Liver (tissue), 9 donors: Measurements from ENCODE around the gene FAM13C. TPM values are rescaled to one million over a fixed set of nuclear protein-coding genes. Genes with fewer than 3 reads are reported as not detected.

Experiments used
- DNase-seq: peaks from one replicate; pipeline ENCODE4 v3.0.0-alpha.2; 2017; ENCODE audit warnings: low spot score
- H3K27ac ChIP-seq, 2 donors: one replicate each; pipeline ENCODE4 v1.7.0; 2013; ENCODE audit warnings: inconsistent platforms in 2 of 2, low read length in 2 of 2, control low read depth in 1 of 2, low read depth in 1 of 2, mild to moderate bottlenecking in 1 of 2
- H3K27me3 ChIP-seq, 4 donors: one replicate each; pipeline versions ENCODE4 v1.6.1 to v1.7.0; 2013; ENCODE audit warnings: low read length in 3 of 4, inconsistent platforms in 1 of 4, mild to moderate bottlenecking in 1 of 4, moderate library complexity in 1 of 4; ENCODE audit not compliant: control insufficient read depth in 4 of 4, insufficient read depth in 4 of 4
- H3K36me3 ChIP-seq, 4 donors: one replicate each; pipeline versions ENCODE4 v1.6.1 to v1.7.0; 2013; ENCODE audit warnings: low read length in 3 of 4, mild to moderate bottlenecking in 3 of 4, low read depth in 1 of 4, moderate library complexity in 1 of 4; ENCODE audit not compliant: control insufficient read depth in 4 of 4, insufficient read depth in 3 of 4
- H3K4me1 ChIP-seq, 4 donors: one replicate each; pipeline versions ENCODE4 v1.6.1 to v1.7.0; 2013; ENCODE audit warnings: low read length in 3 of 4, mild to moderate bottlenecking in 3 of 4, moderate library complexity in 1 of 4; ENCODE audit not compliant: control insufficient read depth in 4 of 4, insufficient read depth in 4 of 4
- H3K4me3 ChIP-seq, 3 donors: one replicate each; pipeline versions ENCODE4 v1.6.1 to v1.7.0; 2013; ENCODE audit warnings: low read length in 3 of 3, control low read depth in 1 of 3, low read depth in 1 of 3, mild to moderate bottlenecking in 1 of 3
- H3K9ac ChIP-seq, 2 donors: one replicate each; pipeline ENCODE4 v1.7.0; 2013; ENCODE audit warnings: low read length in 2 of 2, mild to moderate bottlenecking in 2 of 2, moderate library complexity in 2 of 2, control low read depth in 1 of 2, low read depth in 1 of 2
- H3K9me3 ChIP-seq, 4 donors: one replicate each; pipeline versions ENCODE4 v1.6.1 to v1.7.0; 2013; ENCODE audit warnings: low read length in 3 of 4; ENCODE audit not compliant: control insufficient read depth in 4 of 4
- ATF3 ChIP-seq: IDR thresholded peaks from 2 replicates; pipeline ENCODE4 v1.6.1; 2016; ENCODE audit warnings: antibody characterized with exemption
- EGR1 ChIP-seq, 2 donors: IDR thresholded peaks; 2 replicates each; pipeline ENCODE4 v1.6.1; 2016 to 2018; ENCODE audit warnings: antibody characterized with exemption in 2 of 2, low read depth in 2 of 2
- FOXA1 ChIP-seq: IDR thresholded peaks from 2 replicates; pipeline ENCODE4 v1.6.1; 2016; ENCODE audit warnings: antibody characterized with exemption
- FOXA2 ChIP-seq: IDR thresholded peaks from 2 replicates; pipeline ENCODE4 v1.6.1; 2016; ENCODE audit warnings: antibody characterized with exemption
- GABPA ChIP-seq, 2 donors: IDR thresholded peaks in 1 of 2; conservative IDR thresholded peaks in 1 of 2; 2 replicates each; pipeline ENCODE4 v1.6.1; 2016; ENCODE audit warnings: antibody characterized with exemption in 2 of 2, mild to moderate bottlenecking in 1 of 2, moderate library complexity in 1 of 2
- HNF4G ChIP-seq: IDR thresholded peaks from 2 replicates; pipeline ENCODE4 v1.6.1; 2016; ENCODE audit warnings: antibody characterized with exemption
- JUND ChIP-seq, 2 donors: IDR thresholded peaks; 2 replicates each; pipeline ENCODE4 v1.6.1; 2016; ENCODE audit warnings: antibody characterized with exemption in 2 of 2
- MAX ChIP-seq: IDR thresholded peaks from 2 replicates; pipeline ENCODE4 v1.6.1; 2016; ENCODE audit warnings: antibody characterized with exemption
- NR2F2 ChIP-seq: IDR thresholded peaks from 2 replicates; pipeline ENCODE4 v1.6.1; 2016; ENCODE audit warnings: antibody characterized with exemption
- RAD21 ChIP-seq, 2 donors: IDR thresholded peaks; 2 replicates each; pipeline ENCODE4 v1.6.1; 2016; ENCODE audit warnings: antibody characterized with exemption in 2 of 2, mild to moderate bottlenecking in 2 of 2
- REST ChIP-seq: IDR thresholded peaks from 2 replicates; pipeline ENCODE4 v1.6.1; 2016; ENCODE audit warnings: antibody characterized with exemption, mild to moderate bottlenecking
- RXRA ChIP-seq, 2 donors: IDR thresholded peaks; 2 replicates each; pipeline ENCODE4 v1.6.1; 2017 to 2018; ENCODE audit warnings: antibody characterized with exemption in 2 of 2, mild to moderate bottlenecking in 1 of 2
- SP1 ChIP-seq: IDR thresholded peaks from 2 replicates; pipeline ENCODE4 v1.6.1; 2018; ENCODE audit warnings: antibody characterized with exemption, mild to moderate bottlenecking
- TAF1 ChIP-seq: conservative IDR thresholded peaks from 2 replicates; pipeline ENCODE4 v1.6.1; 2016; ENCODE audit warnings: antibody characterized with exemption, mild to moderate bottlenecking
- YY1 ChIP-seq: IDR thresholded peaks from 2 replicates; pipeline ENCODE4 v1.6.1; 2016; ENCODE audit warnings: antibody characterized with exemption, mild to moderate bottlenecking
- WGBS: extraction: QIAGEN DNeasy Blood & Tissue Kit; methylation state at CpG from one replicate; pipeline ENCODE4 v1.1.7; 2013; 5-methylcytosine and 5-hydroxymethylcytosine counted together
- polyA plus RNA-seq, 2 donors: library from polyadenylated mRNA; stranded (reverse) in 1 of 2; unstranded in 1 of 2; fragments of 200-250 nt in 1 of 2; fragments of >200 nt in 1 of 2; fragmentation: Nextera tagmentation in 1 of 2; extraction: Ambion mirVana in 1 of 2; gene quantifications; one replicate each; pipeline versions ENCODE4 v1.2.1 to v1.2.3, GENCODE V29; 2013 to 2015
- total RNA-seq, 2 donors: library from RNA; depleted of rRNA; stranded (reverse); fragments of >200 nt; gene quantifications; one replicate each; pipeline ENCODE4 v1.2.3, GENCODE V29; 2014
- TF ChIP-seq, protein P1 (sequence below): IDR thresholded peaks from 2 replicates; pipeline ENCODE4 v1.6.1; 2016; ENCODE audit warnings: antibody characterized with exemption
- TF ChIP-seq, protein P2 (sequence below): fragments of 150-350 bp; IDR thresholded peaks from 2 replicates; pipeline ENCODE4 v1.5.1; 2017; ENCODE audit warnings: improper control_type of control experiment, low read depth, low read length; ENCODE audit not compliant: missing input control
- donor health status: healthy.
- donor health status: healthy.
- donor health status: healthy.
- donor health status: healthy.
- donor health status: healthy.

The FAM13C gene
- total and polyA plus RNA-seq, 4 donors, result 0.87 to 2.4 (median 2.1) TPM

DNA sequence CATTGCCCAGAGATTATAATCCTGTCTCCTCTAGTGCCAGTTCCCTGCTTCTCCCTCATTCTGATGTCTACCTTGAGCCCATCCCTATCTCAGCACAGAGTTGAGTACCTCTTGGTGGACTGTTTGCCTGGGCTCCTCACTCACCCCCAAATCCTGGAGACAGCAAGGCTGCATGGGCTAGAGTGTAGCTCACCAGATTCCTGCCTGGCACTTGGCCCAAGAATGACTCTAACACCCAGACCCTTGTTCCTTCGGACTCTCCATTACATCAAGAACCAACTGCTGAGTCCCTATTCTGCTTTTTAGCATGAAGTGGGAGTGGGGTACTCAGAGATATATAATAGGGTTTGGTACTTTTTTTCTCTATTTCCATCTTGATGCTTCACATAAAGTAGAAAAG is 22.1 kb downstream of the FAM13C start:
- 97% methylated on average over 1 of the region's 1 CpG for WGBS
- no peak for DNase-seq
- no peak overlapping the region for H3K27ac ChIP-seq
- no peaks in the 10 kb centered on the region for H3K27me3 ChIP-seq
- H3K36me3 ChIP-seq, result no peaks in the 10 kb centered on the region
- no peak for TF ChIP-seq RAD21 (IDR thresholded peaks at IDR 0.05)
- no peak for TF ChIP-seq HNF4G
- no peak for TF ChIP-seq FOXA2
- TF ChIP-seq FOXA1, result no peak
- TF ChIP-seq MAX, result no peak
- no peak for TF ChIP-seq EGR1 (IDR thresholded peaks at IDR 0.05; ENCODE audit: low read depth in 2 of 2)
- TF ChIP-seq, protein P1, sequence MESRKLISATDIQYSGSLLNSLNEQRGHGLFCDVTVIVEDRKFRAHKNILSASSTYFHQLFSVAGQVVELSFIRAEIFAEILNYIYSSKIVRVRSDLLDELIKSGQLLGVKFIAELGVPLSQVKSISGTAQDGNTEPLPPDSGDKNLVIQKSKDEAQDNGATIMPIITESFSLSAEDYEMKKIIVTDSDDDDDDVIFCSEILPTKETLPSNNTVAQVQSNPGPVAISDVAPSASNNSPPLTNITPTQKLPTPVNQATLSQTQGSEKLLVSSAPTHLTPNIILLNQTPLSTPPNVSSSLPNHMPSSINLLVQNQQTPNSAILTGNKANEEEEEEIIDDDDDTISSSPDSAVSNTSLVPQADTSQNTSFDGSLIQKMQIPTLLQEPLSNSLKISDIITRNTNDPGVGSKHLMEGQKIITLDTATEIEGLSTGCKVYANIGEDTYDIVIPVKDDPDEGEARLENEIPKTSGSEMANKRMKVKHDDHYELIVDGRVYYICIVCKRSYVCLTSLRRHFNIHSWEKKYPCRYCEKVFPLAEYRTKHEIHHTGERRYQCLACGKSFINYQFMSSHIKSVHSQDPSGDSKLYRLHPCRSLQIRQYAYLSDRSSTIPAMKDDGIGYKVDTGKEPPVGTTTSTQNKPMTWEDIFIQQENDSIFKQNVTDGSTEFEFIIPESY, result no peak
- TF ChIP-seq, protein P2, sequence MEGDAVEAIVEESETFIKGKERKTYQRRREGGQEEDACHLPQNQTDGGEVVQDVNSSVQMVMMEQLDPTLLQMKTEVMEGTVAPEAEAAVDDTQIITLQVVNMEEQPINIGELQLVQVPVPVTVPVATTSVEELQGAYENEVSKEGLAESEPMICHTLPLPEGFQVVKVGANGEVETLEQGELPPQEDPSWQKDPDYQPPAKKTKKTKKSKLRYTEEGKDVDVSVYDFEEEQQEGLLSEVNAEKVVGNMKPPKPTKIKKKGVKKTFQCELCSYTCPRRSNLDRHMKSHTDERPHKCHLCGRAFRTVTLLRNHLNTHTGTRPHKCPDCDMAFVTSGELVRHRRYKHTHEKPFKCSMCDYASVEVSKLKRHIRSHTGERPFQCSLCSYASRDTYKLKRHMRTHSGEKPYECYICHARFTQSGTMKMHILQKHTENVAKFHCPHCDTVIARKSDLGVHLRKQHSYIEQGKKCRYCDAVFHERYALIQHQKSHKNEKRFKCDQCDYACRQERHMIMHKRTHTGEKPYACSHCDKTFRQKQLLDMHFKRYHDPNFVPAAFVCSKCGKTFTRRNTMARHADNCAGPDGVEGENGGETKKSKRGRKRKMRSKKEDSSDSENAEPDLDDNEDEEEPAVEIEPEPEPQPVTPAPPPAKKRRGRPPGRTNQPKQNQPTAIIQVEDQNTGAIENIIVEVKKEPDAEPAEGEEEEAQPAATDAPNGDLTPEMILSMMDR, result no peak
- no peak for TF ChIP-seq GABPA (IDR thresholded peaks at IDR 0.05 in 1 of 2, conservative IDR thresholded peaks at IDR 0.05 in 1 of 2)
- TF ChIP-seq REST, result no peak
- no peak for TF ChIP-seq NR2F2
- TF ChIP-seq RXRA (IDR thresholded peaks at IDR 0.05), result no peak
- no peak for TF ChIP-seq ATF3
- TF ChIP-seq JUND (IDR thresholded peaks at IDR 0.05), result no peak
- TF ChIP-seq YY1, result no peak
- TF ChIP-seq SP1, result no peak
- no peak overlapping the region for H3K4me3 ChIP-seq
- no peak overlapping the region for H3K9ac ChIP-seq
- peaks cover 0 to 4% (median 2%) of the 10 kb centered on the region in 4 donors for H3K4me1 ChIP-seq
- H3K9me3 ChIP-seq, result no peaks in the 10 kb centered on the region

DNA sequence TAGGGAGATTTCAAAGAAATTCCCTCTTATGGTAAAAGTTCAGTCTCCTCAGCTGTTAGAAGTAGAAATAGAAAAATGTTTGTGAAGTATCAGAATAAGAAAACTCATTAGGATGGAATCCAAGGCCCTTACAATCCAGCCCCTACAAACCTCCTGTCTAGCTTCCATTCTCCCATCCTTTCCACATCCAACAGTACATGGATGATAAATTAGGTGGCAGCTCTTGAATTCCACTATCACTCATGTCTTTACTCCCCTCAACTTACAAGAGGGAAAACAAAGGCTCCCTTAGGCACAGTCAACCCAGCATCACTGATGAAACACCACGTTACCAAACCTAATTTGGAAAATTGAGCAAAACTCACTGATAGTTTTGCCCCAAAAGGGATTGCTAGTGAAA is 23.0 kb downstream of the FAM13C start:
- H3K9me3 ChIP-seq, result no peaks in the 10 kb centered on the region
- no peak overlapping the region for H3K9ac ChIP-seq
- H3K4me3 ChIP-seq, result no peak overlapping the region
- H3K27ac ChIP-seq, result no peak overlapping the region
- peaks cover 0 to 4% (median 2%) of the 10 kb centered on the region in 4 donors for H3K4me1 ChIP-seq
- TF ChIP-seq TAF1, result no peak
- 94% methylated on average over 1 of the region's 1 CpG for WGBS
- no peaks in the 10 kb centered on the region for H3K27me3 ChIP-seq
- no peak for DNase-seq
- no peaks in the 10 kb centered on the region for H3K36me3 ChIP-seq
